ENCODE measurements around the gene RNASE11.
"Not testable (repeated sequence)": the region's sequence is repeated elsewhere in the genome, so short reads cannot be mapped to it uniquely, and the experiment has no call there.

RNASE11 gene

DNA sequence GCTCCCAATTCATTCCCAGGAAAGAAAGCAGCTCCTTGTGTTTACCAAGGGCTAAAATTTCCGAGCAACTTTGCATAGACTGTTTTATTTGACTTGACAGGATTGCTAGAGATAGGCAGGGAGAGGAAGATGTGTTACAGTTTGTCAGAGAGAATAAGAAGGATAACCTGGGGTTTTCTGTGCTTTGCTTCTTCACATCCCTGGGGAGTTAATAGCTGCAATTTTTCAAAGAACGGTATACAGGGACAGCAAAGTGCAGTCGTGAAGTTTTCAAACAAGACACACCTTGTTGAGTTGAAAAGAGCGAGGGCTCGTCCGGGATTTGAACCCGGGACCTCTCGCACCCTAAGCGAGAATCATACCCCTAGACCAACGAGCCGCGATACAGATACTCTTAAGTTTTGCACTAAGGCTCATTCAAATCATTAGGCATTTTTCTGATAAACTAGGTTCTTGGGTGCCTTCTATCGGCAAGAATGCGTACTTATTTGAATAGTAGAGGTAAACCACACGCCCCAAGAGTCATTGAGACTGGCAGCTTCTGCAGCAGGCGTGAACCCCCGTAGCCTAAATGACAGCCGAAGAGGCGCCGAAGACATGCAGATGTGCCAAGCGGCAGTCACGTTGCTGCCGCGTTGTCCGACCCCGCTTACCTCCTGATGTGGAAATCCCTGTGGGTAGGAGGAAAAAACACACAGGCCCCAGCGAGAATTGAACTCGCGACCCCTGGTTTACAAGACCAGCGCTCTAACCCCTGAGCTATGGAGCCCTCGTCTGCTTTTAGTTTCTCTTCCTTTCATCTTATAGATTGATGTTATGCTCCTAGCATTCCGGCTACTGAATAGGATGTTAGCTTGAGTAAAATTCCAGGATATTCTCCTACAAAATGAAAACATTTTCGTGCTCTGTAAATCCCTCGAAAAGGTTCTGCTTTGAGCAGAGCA lies 25.6 kb upstream of the RNASE11 start:
- peak; percentile 67 for DNase-seq

DNA sequence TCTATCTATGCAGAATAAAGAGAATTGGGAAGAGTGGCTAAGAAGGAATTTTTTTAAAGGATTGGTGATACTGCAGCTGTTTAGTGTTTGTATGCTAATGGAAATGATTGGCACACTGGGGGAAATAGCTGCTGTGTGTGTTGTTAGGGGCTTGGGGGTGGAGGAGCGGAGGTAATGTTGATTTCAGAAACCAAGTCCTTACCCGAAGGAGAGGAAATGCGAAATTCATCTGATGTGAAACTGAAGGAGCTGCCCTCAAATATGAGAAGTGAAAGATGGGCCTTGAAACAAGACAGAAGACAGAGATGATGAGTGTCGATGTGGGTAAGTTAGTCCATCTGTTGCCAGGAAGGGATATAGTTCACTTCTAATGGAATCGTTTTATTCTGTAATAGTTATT lies 24.6 kb upstream of the RNASE11 start:
- no peak for DNase-seq

DNA sequence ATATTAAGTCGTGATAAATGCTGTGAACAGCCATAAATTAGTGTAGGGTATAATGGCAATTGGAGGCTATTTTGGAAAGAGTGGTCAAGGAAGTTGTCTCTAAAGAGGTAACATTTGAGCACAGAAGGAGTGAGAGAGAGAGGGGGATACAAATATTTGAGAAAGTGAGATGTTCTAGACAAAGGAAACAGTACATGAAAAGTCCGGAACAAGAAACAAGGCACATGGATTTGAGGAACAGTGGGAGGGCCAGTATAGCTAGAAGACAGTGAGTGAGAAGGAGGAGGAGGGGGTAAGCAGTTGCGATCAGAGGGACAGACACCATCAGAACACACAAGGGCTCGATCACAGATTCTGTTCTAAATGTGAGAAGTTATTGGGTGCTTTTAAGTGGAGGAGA lies 23.5 kb upstream of the RNASE11 start:
- no peak for DNase-seq

DNA sequence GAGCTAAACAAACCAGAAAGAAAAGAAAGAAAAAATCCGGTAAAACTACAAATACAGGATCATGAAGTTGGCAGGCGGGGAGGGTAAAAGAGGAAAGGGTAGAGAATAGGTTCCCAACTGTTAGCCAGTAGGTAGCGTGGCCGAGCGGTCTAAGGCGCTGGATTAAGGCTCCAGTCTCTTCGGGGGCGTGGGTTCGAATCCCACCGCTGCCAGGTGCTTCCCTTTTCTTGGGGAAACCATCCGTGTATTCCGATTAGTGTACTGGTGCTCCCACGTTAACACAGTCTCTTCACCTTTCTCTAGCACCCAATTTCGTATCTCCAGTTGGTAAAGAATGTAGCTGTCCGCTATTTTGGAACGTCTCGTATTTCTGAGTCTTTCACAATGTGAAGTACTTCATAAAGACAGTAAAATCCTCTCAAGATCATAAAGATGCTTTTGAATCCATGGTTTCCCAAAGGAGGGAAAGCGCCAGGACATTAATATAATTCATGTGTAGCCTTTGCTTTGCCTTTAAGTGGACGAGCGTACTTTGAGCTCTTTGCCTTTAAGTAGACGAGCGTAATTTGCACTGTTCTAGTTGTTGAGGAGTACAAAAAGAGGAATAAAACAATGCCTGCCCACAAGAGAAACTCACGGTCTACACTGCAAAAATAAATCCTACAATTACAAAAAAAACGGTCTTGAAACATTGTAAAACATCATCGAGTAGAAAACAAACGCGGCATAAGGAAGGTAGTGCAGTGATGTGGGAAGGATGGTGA lies 22.4 kb upstream of the RNASE11 start:
- DNase-seq: peak; percentile 55

DNA sequence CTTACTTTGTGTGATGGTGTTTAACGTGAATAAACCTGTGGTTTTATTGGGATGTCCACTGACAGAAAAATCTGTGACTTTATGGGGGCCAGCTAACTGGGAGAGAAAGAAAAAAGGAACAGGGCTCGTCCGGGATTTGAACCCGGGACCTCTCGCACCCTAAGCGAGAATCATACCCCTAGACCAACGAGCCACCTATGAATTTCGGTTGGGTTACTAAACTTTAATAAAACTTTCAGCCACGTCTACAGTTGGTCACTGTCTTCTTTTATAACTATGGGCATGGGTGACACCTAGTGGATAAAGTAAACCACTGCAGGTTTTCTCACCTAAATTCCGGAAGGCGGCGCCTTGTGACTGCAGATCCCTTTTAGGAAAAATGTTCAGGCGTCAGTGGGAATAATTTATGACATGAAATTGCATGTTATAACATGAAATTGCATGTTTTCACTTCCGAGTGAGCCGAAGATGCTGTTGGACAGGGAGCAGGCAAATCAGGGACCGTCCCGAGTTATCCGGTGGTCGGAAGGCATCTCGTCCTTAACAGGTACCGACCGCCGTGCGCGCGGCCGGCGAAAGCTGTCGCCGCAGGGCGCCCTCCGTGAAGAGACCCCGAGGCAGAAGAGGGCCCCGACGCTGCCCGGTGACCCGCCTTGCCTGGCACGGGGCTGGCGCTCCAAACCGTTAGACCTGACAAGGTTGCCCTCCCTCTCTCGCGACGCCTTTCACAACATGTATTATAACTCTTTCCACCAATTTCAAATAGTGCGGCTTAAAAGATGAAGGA lies 21.6 kb upstream of the RNASE11 start:
- peak; percentile 58 for DNase-seq

DNA sequence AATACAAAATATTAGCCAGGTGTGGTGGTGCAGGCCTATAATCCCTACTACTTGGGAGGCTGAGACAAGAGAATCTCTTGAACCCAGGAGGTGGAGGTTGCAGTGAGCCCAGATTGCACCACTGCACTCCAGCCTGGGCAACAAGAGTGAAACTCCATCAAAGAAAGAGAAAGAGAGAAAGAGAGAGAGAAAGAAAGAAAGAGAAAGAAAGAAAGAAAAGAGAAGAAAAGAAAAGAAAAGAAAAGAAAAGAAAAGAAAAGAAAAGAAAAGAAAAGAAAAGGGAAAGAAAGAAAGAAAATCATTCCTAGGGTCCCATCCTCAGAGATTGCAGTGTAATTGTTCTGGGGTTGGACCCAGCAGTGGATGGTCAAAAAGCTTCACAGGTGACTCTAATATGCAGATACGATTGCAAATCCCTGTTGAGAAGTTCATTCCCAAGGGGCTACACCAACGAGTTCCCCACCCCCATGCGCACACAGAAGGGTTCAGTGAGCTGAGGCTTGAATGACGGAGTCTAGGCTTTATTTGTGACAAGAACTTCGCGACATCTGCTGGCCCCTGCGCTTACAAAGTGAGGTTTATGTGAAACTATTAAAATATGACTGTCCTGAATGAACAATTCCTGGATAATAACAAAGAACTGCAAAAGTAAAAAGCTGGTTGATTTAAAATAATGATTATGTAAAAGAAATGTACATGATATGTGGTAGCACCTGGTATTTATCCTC lies 20.7 kb upstream of the RNASE11 start:
- DNase-seq: no peak

DNA sequence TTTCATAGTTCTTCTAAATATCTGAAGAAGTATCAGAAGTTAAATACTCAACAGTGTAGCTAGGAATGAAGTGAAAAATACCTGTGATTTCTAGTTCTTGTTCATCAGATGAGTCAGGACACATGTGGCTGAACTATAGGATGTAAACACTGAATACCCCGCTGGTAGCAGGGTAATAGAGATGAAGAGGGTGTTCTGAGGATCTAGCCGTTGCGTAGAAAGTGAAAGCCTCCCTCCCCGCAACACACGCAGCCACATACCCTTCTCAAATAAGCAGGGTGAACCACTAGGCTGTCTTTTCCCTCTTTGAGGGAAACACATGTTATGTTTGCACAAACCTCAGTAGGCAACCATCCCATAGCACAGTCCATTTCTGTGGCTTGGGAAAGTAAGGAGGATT lies 19.8 kb upstream of the RNASE11 start:
- DNase-seq: no peak

GRCh38 chr14:20606902-20607242 lies 19.1 kb upstream of the RNASE11 start:
- no peak for DNase-seq

DNA sequence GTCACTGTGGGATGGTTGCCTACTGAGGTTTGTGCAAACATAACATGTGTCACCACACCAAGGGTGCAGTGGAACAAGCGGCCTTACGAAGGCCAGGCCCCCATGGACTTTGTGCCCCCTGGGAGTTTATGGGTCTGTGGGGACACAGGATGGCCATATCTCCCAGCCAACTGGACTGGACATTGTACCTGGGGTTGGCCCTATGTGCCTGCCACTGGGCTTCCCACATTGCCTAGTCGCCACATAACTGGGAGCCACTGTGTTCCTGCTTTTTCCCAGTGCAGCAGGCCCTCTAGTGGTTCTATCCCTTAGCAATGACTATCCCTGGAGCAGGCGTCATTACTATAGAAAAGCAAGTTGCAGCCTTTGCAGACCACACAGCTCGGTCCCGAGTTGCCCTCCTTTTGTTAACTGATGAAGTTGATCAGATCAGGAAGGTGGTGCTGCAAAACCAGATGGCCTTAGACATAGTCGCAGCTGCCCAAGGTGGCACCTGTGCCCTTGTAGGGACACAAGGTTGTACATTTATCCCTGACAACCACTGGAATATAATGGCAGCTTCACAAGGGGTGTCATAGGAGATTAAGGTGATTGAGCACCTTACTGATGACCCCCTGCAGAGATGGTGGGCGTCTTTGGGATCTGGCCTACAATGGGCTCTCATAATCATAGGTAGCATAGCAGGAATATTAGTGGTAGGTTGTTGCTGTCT lies 18.5 kb upstream of the RNASE11 start:
- no peak for DNase-seq

- DNase-seq: no peak
These were observed 16.3 kb upstream of the RNASE11 start for GRCh38 chr14:20603813-20604690.

DNA sequence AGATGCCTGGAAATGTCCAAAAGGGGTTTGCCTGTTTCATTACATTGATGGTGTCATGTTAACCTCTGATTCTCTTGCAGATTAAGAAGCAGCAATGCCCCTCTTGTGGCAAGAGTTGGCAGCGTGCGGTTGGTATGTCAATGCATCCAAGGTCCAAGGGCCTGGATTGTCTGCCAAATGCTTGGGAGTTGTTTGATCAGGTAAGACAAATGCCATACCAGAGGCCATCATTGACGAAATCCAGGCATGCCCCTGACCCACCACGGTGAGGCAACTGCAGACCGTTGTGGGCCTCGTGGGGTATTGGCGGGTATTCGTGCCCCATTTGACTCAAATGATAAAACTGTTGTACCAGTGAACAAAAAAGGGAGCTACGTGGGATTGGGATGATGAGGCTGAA lies 14.8 kb upstream of the RNASE11 start:
- no peak for DNase-seq

DNA sequence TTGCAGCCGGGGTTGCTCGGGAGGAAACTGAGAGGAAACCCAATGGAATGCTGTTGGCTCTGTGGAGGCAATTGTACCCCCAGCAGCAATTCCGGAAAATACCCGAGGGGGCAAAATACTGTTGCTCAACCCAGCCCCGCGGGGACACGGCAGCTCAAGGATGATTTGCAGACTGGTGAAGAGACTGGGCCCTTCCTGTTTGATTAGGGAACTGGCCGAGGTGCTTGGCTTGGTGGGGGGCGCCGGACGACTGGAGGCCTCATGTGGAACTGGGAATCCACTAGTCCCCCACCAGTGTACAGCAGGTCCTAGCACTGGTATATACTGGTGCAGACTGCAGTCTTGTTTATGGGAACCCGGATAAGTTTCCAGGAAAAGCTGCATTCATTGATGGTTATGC lies 13.7 kb upstream of the RNASE11 start:
- DNase-seq: no peak

DNA sequence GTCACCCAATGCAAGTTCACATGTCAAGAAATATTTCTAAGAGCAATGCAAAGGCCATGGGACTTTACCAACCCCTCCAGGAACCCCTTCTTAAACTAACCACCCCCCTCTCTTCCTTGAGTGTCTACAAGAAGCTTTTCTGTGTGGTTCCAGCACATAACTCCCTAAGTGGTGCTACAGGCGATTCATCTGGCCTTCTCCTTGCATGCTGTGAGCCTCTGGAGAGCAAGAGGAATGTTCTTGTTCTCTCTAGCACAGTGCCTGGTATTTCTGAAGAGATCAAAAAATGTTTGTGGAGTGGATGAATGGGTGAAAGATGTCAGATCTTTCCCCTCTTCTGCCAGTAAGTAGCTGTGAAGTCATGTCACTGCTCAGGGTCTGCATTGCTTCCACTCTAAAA lies 9.3 kb upstream of the RNASE11 start:
- DNase-seq: no peak

DNA sequence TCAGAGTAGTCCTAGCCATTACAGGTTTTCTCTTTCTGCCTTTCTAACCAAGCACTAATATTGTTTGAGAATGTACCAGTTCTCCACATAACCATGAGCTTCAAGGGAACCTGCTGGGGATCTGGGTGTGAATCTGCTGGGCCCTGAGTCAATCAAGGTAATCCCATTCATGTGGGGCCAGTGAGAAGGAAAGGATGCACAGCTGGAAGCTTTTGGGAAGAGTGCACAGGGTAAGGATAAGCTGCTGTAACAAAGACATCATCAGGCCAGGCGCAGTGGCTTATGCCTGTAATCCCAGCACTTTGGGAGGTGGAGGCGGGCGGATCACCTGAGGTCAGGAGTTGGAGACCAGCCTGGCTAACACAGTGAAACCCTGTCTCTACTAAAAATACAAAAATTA lies 7.9 kb upstream of the RNASE11 start:
- DNase-seq: not testable (repeated sequence)

DNA sequence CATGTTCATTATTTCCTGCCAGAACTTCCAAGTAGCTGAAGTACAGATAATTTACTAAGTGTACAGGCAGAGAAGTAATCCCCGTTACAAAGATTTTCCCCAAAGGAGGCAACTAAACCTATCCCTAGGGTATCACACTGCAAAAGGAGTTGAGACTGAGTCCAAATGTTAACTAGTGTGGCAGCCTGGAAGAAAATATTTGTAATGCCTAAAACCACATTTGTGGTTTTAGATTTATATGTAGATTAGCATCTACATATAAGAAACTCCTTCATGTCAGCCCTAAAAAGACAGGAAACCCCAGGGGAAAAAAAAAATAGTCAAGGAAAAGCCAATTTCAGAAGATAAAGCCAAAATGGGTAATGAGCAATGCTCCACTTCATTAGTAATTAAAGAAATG lies 4.8 kb upstream of the RNASE11 start:
- DNase-seq: no peak

GRCh38 chr14:20591235-20591634 lies 3.4 kb upstream of the RNASE11 start, which contains the start of gene RNASE12:
RNASE12 (minus strand) TSS chr14:20591376; CDS start chr14:20590723, 653 bp downstream.
- no peak for DNase-seq

DNA sequence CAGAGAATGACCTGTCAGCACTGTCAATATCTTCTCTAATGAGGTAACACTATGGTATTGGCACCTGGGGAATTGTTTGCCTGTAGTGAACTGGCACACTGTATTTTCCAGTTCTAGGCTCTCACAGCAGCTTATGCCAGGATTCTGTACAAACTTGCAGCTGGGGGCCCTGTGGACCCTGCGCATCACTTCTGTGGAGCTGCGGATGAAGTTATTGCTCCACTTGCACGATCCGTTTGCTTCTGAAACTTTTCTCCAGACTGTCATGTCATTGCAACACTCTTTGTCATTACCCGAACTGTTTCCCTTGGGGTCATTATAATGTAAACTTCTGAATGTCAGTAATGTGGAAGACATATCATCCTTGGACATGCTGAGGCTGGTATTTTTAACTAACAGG lies 3.9 kb downstream of the RNASE11 start:
- DNase-seq: no peak

DNA sequence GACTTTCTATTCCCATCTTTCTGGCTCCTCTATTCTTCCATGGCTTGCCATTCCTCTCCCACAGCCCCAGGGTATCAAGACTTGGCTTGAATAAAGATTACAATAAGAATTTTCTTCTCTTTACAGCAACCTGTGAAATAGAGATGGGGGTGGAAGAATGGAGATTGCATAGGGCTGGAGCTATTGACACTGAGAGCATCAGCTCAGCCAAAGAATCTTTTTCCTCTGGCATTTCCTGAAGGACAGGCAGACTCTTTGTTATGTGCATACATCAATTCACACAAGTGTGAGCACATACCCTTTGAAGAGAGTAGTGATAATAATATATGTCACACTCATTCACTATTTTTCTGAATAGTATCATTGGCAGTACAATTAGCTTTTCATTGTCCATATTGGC lies 4.7 kb downstream of the RNASE11 start:
- no peak for DNase-seq

DNA sequence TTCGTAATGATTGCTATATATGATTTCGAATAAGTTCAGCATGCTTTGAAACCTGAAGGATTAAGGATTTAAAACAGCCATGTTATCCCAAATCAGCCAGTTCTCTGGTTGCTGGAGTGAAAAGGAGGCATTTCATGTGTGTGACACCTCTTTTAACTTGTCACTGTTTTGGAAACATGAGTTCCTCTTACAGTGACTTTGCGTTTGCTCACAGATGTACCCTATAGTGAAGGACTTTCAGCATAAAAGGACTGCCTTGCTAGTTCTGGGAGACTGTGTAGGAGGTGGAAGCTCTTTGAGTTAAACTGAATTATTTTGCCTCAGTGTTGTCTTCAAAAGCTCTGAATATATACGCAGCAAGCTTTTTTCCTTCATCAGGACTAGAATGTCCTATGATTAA lies 7.6 kb downstream of the RNASE11 start:
- no peak for DNase-seq

- no peak for DNase-seq
These were observed 8.9 kb downstream of the RNASE11 start for GRCh38 chr14:20578784-20579502.
